HepG2 (cell line): ENCODE data around the gene NCAPG. TPM values are rescaled to one million over a fixed set of nuclear protein-coding genes. Genes with fewer than 3 reads are reported as not detected.

Experiments
- ATRX ChIP-seq: sonication (generic); formaldehyde crosslinking; IDR thresholded peaks from 2 replicates; pipeline ENCODE4 v1.4.0; 2020; ENCODE audit warnings: missing genetic modification reagents, borderline replicate concordance
- BCLAF1 ChIP-seq: fragments of 450-650 bp; IDR thresholded peaks from 2 replicates; pipeline ENCODE4 v1.6.1; 2017; ENCODE audit warnings: mild to moderate bottlenecking
- DBP ChIP-seq: sonication (generic); formaldehyde crosslinking; IDR thresholded peaks from 2 replicates; pipeline ENCODE4 v1.4.0; 2020; ENCODE audit warnings: missing genetic modification reagents; ENCODE audit errors: not compliant biosample characterization
- HBP1 ChIP-seq: IDR thresholded peaks from 2 replicates; pipeline ENCODE4 v1.6.1; 2016; ENCODE audit warnings: low read depth, control low read depth
- LCORL ChIP-seq, 2 experiments: fragments of 450-650 bp in 1 of 2; sonication (generic) in 1 of 2; formaldehyde crosslinking in 1 of 2; IDR thresholded peaks; 2 replicates each; pipeline versions ENCODE4 v1.5.0 to v1.6.1; 2017 to 2020; ENCODE audit warnings: antibody characterized with exemption in 1 of 2, missing genetic modification reagents in 1 of 2
- NFIC ChIP-seq: IDR thresholded peaks from 2 replicates; pipeline ENCODE4 v1.6.1; 2012; ENCODE audit warnings: mild to moderate bottlenecking, low read length, inconsistent platforms
- NFKB2 ChIP-seq: sonication (generic); formaldehyde crosslinking; IDR thresholded peaks from 2 replicates; pipeline ENCODE4 v1.4.0; 2020; ENCODE audit warnings: missing genetic modification reagents, borderline replicate concordance
- POGZ ChIP-seq: sonication (generic); formaldehyde crosslinking; IDR thresholded peaks from 2 replicates; pipeline ENCODE4 v1.4.0; 2020; ENCODE audit warnings: mild to moderate bottlenecking, missing genetic modification reagents
- RARG ChIP-seq: sonication (generic); formaldehyde crosslinking; IDR thresholded peaks from 2 replicates; pipeline ENCODE4 v1.4.0; 2020; ENCODE audit warnings: low read depth, mild to moderate bottlenecking, missing genetic modification reagents
- SP5 ChIP-seq: IDR thresholded peaks from 2 replicates; pipeline ENCODE4 v1.6.1; 2016; ENCODE audit warnings: low read depth, borderline replicate concordance
- TCF7L2 ChIP-seq: IDR thresholded peaks from 2 replicates; pipeline ENCODE4 v1.6.1; 2011; ENCODE audit warnings: mild to moderate bottlenecking, low read depth, low read length, moderate library complexity
- THAP7 ChIP-seq: sonication (generic); formaldehyde crosslinking; IDR thresholded peaks from 2 replicates; pipeline ENCODE4 v1.8.1; 2023; ENCODE audit warnings: mild to moderate bottlenecking, missing genetic modification reagents
- ZIK1 ChIP-seq: sonication (generic); formaldehyde crosslinking; IDR thresholded peaks from 2 replicates; pipeline ENCODE4 v1.5.0; 2020; ENCODE audit warnings: mild to moderate bottlenecking, low read depth, missing genetic modification reagents, borderline replicate concordance
- ZNF460 ChIP-seq: sonication (generic); formaldehyde crosslinking; IDR thresholded peaks from 2 replicates; pipeline ENCODE4 v1.5.1; 2020; ENCODE audit warnings: missing genetic modification reagents, mild to moderate bottlenecking, borderline replicate concordance
- ZNF570 ChIP-seq: sonication (generic); formaldehyde crosslinking; IDR thresholded peaks from 2 replicates; pipeline ENCODE4 v1.4.0; 2020; ENCODE audit warnings: mild to moderate bottlenecking, missing genetic modification reagents, borderline replicate concordance
- ZNF589 ChIP-seq: sonication (generic); formaldehyde crosslinking; conservative IDR thresholded peaks from 2 replicates; pipeline ENCODE4 v1.8.0; 2022; ENCODE audit warnings: mild to moderate bottlenecking, moderate library complexity, missing genetic modification reagents
- ZNF672 ChIP-seq: sonication (generic); formaldehyde crosslinking; IDR thresholded peaks from 2 replicates; pipeline ENCODE4 v1.8.1; 2022; ENCODE audit warnings: missing genetic modification reagents
- ZNF850 ChIP-seq: sonication (generic); formaldehyde crosslinking; conservative IDR thresholded peaks from 2 replicates; pipeline ENCODE4 v1.9.0; 2021; ENCODE audit warnings: mild to moderate bottlenecking, missing genetic modification reagents
- ZNF891 ChIP-seq: sonication (generic); formaldehyde crosslinking; IDR thresholded peaks from 2 replicates; pipeline ENCODE4 v1.5.0; 2020; ENCODE audit warnings: mild to moderate bottlenecking, missing genetic modification reagents
- polyA plus RNA-seq, 8 experiments: library from polyadenylated mRNA; depleted of rRNA in 3 of 8; stranded (reverse) in 7 of 8; unstranded in 1 of 8; fragments of >200 nt; fragmentation: Illumina TruSeq in 4 of 8; extraction: Trizol in 4 of 8; gene quantifications; 2 replicates each; pipeline versions ENCODE4 v1.2.1 to v1.2.3, GENCODE V29; 2011 to 2016; ENCODE audit warnings: low read depth in 4 of 8, missing spikeins in 1 of 8, mixed read lengths in 1 of 8; ENCODE audit not compliant: insufficient read depth in 1 of 8
- total RNA-seq, 5 experiments: library from RNA; depleted of rRNA; stranded (reverse); fragments of >200 nt; fragmentation: Illumina TruSeq; extraction: Trizol; gene quantifications; 2 replicates each; pipeline ENCODE4 v1.2.3, GENCODE V29; 2016; ENCODE audit warnings: low read depth in 1 of 5
- TF ChIP-seq, protein P1 (sequence below): sonication (generic); formaldehyde crosslinking; IDR thresholded peaks from 2 replicates; pipeline ENCODE4 v1.9.0; 2021; ENCODE audit warnings: missing genetic modification reagents, mild to moderate bottlenecking, borderline replicate concordance
- TF ChIP-seq, protein P2 (sequence below): sonication (generic); formaldehyde crosslinking; IDR thresholded peaks from 2 replicates; pipeline ENCODE4 v1.4.0; 2020; ENCODE audit warnings: missing genetic modification reagents

Gene NCAPG
- total and polyA plus RNA-seq, 2 of the 13 experiments (the other 11 are each of a cell fraction or from before 2014, with no cell fraction given): 14.8 to 61.9 TPM

DNA sequence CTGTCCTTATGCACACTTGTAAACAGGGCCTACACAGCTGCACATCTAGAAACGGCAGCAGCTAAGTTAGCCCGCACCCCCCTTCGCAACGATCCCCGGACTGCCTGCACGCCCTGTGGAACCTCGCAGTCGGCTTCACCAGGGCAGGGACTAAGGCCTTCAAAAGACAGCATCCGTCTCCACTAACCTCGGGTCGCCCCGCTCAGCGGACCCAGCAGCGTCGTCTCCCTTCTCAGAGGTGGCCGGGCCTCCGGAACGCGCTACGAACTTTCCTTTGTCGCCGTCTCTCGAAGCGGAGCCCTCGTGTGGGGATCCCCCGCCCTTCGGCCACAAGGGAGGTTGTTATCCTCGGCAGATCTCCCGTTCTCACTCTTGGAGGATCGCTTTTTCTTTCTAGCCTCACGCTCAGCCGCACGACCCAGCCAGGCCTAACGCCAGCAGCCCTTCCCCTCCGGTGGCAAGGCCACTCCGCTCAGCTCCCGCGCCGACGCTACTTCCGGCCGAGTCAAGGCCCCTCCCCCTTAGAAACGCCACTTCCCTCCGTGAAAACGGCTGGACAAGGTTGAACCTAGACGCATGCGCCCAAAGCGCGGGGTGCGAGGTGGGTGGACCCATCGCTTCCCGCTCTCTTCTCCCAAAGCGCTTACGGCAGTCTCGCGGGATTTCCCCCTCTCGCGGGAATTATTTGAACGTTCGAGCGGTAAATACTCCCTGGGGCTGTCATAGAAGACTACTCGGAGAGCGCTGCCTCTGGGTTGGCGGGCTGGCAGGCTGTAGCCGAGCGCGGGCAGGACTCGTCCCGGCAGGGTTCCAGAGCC lies at the start of gene NCAPG, which contains the start of gene DCAF16 (continued):
- TF ChIP-seq BCLAF1 (no peak), NFKB2 (CRISPR knock-in tag) (peak; percentile 93; the same call in 1 of the 2 replicates), POGZ (CRISPR knock-in tag) (peak; percentile 97), ZIK1 (CRISPR knock-in tag) (peak; percentile 67), HBP1 (CRISPR knock-in tag) (peak; percentile 96; the same call in 1 of the 2 replicates), DBP (CRISPR knock-in tag) (no peak), RARG (CRISPR knock-in tag) (no peak), NFIC (no peak), LCORL (IDR thresholded peaks at IDR 0.05) (no peak), LCORL (CRISPR knock-in tag; IDR thresholded peaks at IDR 0.05) (no peak; the same call in 1 of the 2 replicates), SP5 (CRISPR knock-in tag) (peak; percentile 22; the same call in 1 of the 2 replicates), ZNF570 (CRISPR knock-in tag) (0 out of 2 replicates have a peak, but pooled peaks have one; percentile 30), ATRX (CRISPR knock-in tag) (no peak), ZNF460 (CRISPR knock-in tag) (no peak), ZNF672 (CRISPR knock-in tag) (peak; percentile 88; the same call in 1 of the 2 replicates), ZNF850 (CRISPR knock-in tag) (no peak), ZNF891 (peak; percentile 92), TCF7L2 (no peak), ZNF589 (peak; percentile 79; the same call in 1 of the 2 replicates), THAP7 (CRISPR knock-in tag) (peak; percentile 70; the same call in 1 of the 2 replicates)
- TF ChIP-seq, protein P1, sequence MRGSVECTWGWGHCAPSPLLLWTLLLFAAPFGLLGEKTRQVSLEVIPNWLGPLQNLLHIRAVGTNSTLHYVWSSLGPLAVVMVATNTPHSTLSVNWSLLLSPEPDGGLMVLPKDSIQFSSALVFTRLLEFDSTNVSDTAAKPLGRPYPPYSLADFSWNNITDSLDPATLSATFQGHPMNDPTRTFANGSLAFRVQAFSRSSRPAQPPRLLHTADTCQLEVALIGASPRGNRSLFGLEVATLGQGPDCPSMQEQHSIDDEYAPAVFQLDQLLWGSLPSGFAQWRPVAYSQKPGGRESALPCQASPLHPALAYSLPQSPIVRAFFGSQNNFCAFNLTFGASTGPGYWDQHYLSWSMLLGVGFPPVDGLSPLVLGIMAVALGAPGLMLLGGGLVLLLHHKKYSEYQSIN (CRISPR knock-in tag): no peak
- TF ChIP-seq, protein P2, sequence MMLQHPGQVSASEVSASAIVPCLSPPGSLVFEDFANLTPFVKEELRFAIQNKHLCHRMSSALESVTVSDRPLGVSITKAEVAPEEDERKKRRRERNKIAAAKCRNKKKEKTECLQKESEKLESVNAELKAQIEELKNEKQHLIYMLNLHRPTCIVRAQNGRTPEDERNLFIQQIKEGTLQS (CRISPR knock-in tag): peak; percentile 18; the same call in 1 of the 2 replicates
